D341Med (cell line): Measurements from ENCODE around the gene CAGE1.

Experiments used
- DNase-seq: peaks from one replicate; pipeline ENCODE4 v3.0.0; 2012; ENCODE audit warnings: low spot score

The CAGE1 gene

GRCh38 chr6:7311917-7312615, 77.5 kb downstream of the CAGE1 start:
- no peak for DNase-seq

DNA sequence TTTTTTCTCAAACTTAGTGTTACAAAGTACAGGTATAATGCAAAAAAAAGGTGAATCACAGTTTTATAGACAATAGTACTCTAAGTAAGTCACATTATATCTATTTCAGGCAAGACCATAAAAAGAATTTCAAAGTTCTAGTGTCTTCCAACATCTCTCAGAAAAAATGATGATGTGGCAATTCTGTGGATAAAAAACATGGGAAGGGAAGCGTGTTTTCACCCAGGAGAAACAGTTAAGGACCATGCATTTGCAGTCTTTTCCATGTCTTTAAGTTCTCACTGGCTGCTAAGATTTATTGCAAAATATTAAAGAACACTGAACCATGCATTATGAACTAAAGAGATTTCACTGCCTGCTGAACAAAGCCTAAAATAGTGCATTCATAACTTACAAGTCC, 78.4 kb downstream of the CAGE1 start:
- no peak for DNase-seq

GRCh38 chr6:7309050-7309449, 80.5 kb downstream of the CAGE1 start:
- DNase-seq, result no peak

GRCh38 chr6:7307533-7307932, 82.0 kb downstream of the CAGE1 start:
- DNase-seq, result no peak

DNA sequence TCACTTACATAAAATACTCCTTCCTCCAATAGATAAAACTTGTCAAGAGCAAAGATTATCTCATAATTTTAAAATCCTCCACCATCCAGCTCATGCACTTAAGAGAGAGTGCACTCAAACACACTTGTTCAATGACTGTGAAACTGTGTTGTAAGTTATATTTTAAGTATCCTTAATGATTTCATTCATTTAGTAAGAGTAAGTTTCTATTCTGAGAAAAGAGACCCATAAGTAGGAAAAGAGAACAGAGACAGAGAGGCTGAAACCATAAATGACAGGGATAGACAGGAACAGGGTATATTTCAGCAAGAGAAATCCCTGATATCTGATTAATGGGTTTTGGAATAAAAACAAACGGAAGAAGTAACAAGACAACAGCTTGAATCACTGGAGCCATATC, 84.7 kb downstream of the CAGE1 start:
- no peak for DNase-seq

GRCh38 chr6:7301702-7302101, 87.8 kb downstream of the CAGE1 start:
- DNase-seq, result no peak

GRCh38 chr6:7300926-7301325, 88.6 kb downstream of the CAGE1 start:
- no peak for DNase-seq

DNA sequence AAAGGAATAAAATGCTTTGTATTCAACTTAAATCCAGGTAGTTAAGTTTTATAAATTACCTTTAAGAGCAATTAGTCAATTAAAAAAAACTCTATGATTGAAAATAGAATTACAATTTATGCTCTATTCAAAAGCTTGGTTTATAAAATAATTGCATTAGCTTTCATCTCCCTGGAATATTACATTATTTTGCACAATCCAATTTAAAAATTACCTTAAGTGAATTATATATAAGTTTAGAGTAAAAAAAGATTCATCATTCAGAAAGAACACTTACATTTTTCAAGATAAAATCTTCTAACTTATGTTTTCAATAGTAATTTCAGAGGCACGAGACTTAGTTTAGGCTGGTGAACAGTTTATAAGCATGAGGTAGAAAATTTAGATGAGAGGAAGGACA, 91.4 kb downstream of the CAGE1 start:
- DNase-seq, result no peak

- DNase-seq, result no peak
Measured at GRCh38 chr6:7296602-7297001, 92.9 kb downstream of the CAGE1 start.

- DNase-seq, result no peak
Measured at GRCh38 chr6:7295916-7296315, 93.6 kb downstream of the CAGE1 start.

GRCh38 chr6:7292596-7293255, 96.8 kb downstream of the CAGE1 start:
- DNase-seq, result no peak

- no peak for DNase-seq
Measured at GRCh38 chr6:7290079-7290478, 99.5 kb downstream of the CAGE1 start.

GRCh38 chr6:7285416-7285815, 104.1 kb downstream of the CAGE1 start:
- no peak for DNase-seq

DNA sequence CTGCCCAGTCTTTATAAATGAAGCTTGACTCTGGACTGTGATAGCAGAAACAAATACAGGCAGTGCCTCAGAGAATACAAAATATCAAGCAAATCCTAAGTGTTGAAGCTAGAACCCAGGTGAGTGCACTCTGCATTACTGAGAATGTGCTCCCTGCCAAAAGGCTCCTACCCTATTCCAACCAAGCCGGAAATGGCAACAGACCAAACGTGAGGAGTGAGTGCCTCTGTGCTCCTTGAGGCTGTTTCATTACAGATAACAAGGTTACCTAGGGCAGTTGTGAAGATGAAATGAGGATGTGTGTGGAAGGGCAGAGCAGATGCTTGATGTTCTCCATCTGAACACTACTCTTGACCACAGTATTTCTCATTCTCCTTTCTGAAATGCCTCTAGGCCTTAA, 105.9 kb downstream of the CAGE1 start:
- no peak for DNase-seq

DNA sequence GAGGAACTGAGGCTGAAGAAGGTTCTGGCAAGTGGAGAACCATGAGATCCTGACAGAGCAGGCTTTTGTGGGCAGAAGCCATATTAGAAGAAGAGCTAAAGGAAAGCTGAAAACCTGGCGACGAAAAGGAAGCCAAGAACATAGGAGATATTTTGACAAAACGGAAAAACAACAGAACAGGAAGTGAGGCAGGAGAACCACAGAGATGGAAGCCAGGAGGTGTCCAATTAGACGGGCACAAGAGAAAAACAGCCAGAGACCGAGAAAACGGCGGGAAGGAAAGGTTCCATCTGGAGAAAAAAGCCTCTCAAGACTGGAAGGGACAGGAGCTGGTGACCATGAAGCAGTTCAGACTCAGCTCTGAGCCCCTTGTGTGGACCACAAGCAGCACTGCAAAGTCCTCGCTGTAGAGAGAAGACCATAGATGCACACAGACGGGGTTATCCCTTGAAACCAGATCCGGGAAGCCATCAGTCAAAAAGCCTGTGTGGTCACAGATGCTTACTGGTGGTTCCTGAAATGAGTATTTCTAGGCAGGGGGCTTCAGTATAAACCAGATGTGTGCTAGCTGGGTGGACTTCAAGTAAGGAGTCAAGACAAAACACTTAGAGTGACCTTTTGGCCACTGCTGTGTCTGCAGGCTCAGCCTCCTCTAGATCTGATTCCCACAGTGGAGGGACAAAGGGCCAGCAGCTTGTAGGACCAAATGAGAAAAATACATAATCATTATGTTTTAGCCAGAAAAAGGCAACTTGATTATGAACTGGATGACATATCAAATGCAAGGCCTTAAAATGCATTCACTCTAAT, 107.2 kb downstream of the CAGE1 start:
- no peak for DNase-seq
